Lung (tissue), 12 donors: ENCODE measurements around the gene FAM81A. TPM values are rescaled to one million over a fixed set of nuclear protein-coding genes. Genes with fewer than 3 reads are reported as not detected.

Experiments used
- ATAC-seq: fragments of 200-7000 bp; cut with Tn5 transposase; one replicate; pipeline ENCODE4 v1.9.1; 2020; ENCODE audit warnings: moderate number of reproducible peaks; ENCODE audit not compliant: insufficient read depth, low FRiP score
- DNase-seq, 3 donors: peaks; one replicate each; pipeline ENCODE4 v3.0.0-alpha.2; 2013 to 2017
- H3K27ac ChIP-seq, 2 donors: one replicate each; pipeline ENCODE4 v1.5.1; 2013; ENCODE audit warnings: mild to moderate bottlenecking in 2 of 2, moderate library complexity in 2 of 2, control low read depth in 1 of 2, inconsistent platforms in 1 of 2, low read depth in 1 of 2, low read length in 1 of 2
- H3K27me3 ChIP-seq, 3 donors: one replicate each; pipeline ENCODE4 v1.5.1; 2013; ENCODE audit warnings: low read length in 2 of 3; ENCODE audit not compliant: control insufficient read depth in 3 of 3, insufficient read depth in 3 of 3
- H3K36me3 ChIP-seq, 4 donors: one replicate each; pipeline ENCODE4 v1.5.1; 2013; ENCODE audit warnings: low read length in 4 of 4, mild to moderate bottlenecking in 1 of 4, moderate library complexity in 1 of 4; ENCODE audit not compliant: control insufficient read depth in 4 of 4, insufficient read depth in 4 of 4
- H3K4me1 ChIP-seq, 5 donors: one replicate each; pipeline ENCODE4 v1.5.1; 2013; ENCODE audit warnings: low read length in 5 of 5, mild to moderate bottlenecking in 2 of 5, moderate library complexity in 1 of 5; ENCODE audit not compliant: control insufficient read depth in 5 of 5, insufficient read depth in 5 of 5
- H3K4me3 ChIP-seq: one replicate; pipeline ENCODE4 v1.5.1; 2013; ENCODE audit warnings: mild to moderate bottlenecking, control low read depth, moderate library complexity
- H3K9ac ChIP-seq, 2 donors: one replicate each; pipeline ENCODE4 v1.5.1; 2013; ENCODE audit warnings: low read length in 2 of 2, control low read depth in 1 of 2; ENCODE audit not compliant: insufficient read depth in 1 of 2
- H3K9me3 ChIP-seq, 4 donors: one replicate each; pipeline ENCODE4 v1.5.1; 2013; ENCODE audit warnings: low read length in 3 of 4, mild to moderate bottlenecking in 1 of 4, moderate library complexity in 1 of 4; ENCODE audit not compliant: control insufficient read depth in 4 of 4, insufficient read depth in 3 of 4
- WGBS, 2 donors: extraction: QIAGEN DNeasy Blood & Tissue Kit; methylation state at CpG; one replicate each; pipeline ENCODE4 v1.1.7; 2013; 5-methylcytosine and 5-hydroxymethylcytosine counted together
- polyA plus RNA-seq, 2 donors: library from polyadenylated mRNA; stranded (reverse); fragments of 200-250 nt; gene quantifications; one replicate each; pipeline ENCODE4 v1.2.1, GENCODE V29; 2013
- total RNA-seq, 2 donors: library from RNA; depleted of rRNA in 1 of 2; stranded (reverse); fragments of >200 nt in 1 of 2; gene quantifications; one replicate each; pipeline ENCODE4 v1.2.1, GENCODE V29; 2014 to 2021
- TF ChIP-seq, protein P1 (sequence below): IDR thresholded peaks from 2 replicates; pipeline ENCODE4 v1.5.1; 2012; ENCODE audit warnings: mild to moderate bottlenecking; ENCODE audit errors: control extremely low read depth, extremely low read depth
- donor health status: control.
- donor health status: control.
- donor health status: Bipolar disorder and iron deficiency.
- donor health status: healthy.
- donor health status: DM: yes; HTN: yes; CAD: no.

Gene FAM81A
- total and polyA plus RNA-seq, 4 donors, result 0.67 to 2.9 (median 1.7) TPM

- H3K9ac ChIP-seq, result no peak overlapping the region
- DNase-seq, result peak in 2 of 3 donors; percentile 31 to 45
- no peaks in the 10 kb centered on the region for H3K9me3 ChIP-seq
- no peaks in the 10 kb centered on the region for H3K36me3 ChIP-seq
- peak; percentile 59 for ATAC-seq
- H3K27me3 ChIP-seq, result no peaks in the 10 kb centered on the region
- TF ChIP-seq, protein P1, sequence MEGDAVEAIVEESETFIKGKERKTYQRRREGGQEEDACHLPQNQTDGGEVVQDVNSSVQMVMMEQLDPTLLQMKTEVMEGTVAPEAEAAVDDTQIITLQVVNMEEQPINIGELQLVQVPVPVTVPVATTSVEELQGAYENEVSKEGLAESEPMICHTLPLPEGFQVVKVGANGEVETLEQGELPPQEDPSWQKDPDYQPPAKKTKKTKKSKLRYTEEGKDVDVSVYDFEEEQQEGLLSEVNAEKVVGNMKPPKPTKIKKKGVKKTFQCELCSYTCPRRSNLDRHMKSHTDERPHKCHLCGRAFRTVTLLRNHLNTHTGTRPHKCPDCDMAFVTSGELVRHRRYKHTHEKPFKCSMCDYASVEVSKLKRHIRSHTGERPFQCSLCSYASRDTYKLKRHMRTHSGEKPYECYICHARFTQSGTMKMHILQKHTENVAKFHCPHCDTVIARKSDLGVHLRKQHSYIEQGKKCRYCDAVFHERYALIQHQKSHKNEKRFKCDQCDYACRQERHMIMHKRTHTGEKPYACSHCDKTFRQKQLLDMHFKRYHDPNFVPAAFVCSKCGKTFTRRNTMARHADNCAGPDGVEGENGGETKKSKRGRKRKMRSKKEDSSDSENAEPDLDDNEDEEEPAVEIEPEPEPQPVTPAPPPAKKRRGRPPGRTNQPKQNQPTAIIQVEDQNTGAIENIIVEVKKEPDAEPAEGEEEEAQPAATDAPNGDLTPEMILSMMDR, result peak; percentile 51
- H3K4me3 ChIP-seq, result no peak overlapping the region
- peaks cover 0 to 2% (median 0%) of the 10 kb centered on the region in 5 donors for H3K4me1 ChIP-seq
- WGBS, 2 donors, result 16% methylated on average over 8 of the region's 8 CpGs
- H3K27ac ChIP-seq, result no peak overlapping the region
These were observed 94.9 kb downstream of the FAM81A start for GRCh38 chr15:59532770-59533379.

DNA sequence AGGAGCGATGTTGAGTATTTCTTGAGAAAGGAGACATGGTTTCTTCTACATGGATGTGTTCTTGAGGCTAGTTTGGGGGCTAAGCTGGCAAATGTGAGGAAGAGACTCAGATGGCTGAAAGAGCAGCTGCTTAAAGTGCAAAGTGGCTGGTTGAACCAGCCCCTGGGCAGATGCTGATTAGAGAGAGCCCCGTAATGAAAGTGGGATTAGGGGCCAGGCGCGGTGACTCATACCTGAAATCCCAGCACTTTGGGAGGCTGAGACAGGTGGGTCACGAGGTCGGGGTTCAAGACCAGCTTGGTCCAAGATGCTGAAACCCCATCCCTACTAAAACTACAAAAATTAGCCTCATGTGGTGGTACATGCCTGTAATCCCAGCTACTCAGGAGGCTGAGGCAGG, 98.6 kb downstream of the FAM81A start:
- Histone ChIP-seq H3K27ac (no peak overlapping the region), H3K36me3 (no peaks in the 10 kb centered on the region), H3K4me3 (no peak overlapping the region), H3K9me3 (no peaks in the 10 kb centered on the region), H3K9ac (no peak overlapping the region), H3K27me3 (no peaks in the 10 kb centered on the region), H3K4me1 (no peaks in the 10 kb centered on the region)
- ATAC-seq (no peak), DNase-seq (no peak)
- TF ChIP-seq, protein P1, result no peak
- 89 to 94% methylated on average over 6 of the region's 6 CpGs for WGBS, 2 donors

DNA sequence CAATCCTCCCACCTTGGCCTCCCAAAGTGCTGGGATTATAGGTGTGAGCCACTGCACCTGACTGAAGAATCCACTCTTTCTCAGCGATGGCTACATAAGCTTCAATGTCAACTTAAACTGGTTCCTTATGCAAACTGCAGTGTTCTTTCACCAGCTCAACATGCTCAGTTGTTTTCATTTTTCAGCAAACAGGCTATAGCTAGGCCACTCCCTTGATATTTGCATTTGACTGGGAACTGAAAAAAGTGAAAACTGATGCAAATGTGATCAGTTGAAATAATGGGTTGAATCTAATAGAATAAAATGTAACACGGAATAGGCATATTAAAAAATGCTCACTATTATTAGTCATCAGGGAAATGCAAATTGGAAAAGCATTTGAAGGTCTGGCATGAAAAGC, 99.4 kb downstream of the FAM81A start:
- ATAC-seq, result no peak
- Histone ChIP-seq H3K4me1 (no peaks in the 10 kb centered on the region), H3K9me3 (no peaks in the 10 kb centered on the region), H3K9ac (no peak overlapping the region), H3K27ac (no peak overlapping the region), H3K27me3 (no peaks in the 10 kb centered on the region), H3K4me3 (no peak overlapping the region), H3K36me3 (no peaks in the 10 kb centered on the region)
- TF ChIP-seq, protein P1, result no peak
- DNase-seq, result no peak
- WGBS, 2 donors, result 74 to 89% methylated on average over 2 of the region's 2 CpGs

- Histone ChIP-seq H3K36me3 (no peaks in the 10 kb centered on the region), H3K27me3 (no peaks in the 10 kb centered on the region), H3K9ac (no peak overlapping the region), H3K4me3 (no peak overlapping the region), H3K4me1 (no peaks in the 10 kb centered on the region), H3K9me3 (no peaks in the 10 kb centered on the region), H3K27ac (no peak overlapping the region)
- TF ChIP-seq, protein P1, result no peak
- WGBS, 2 donors, result 88 to 100% methylated on average over 3 of the region's 3 CpGs
- no peak for DNase-seq
- no peak for ATAC-seq
These were observed 100.5 kb downstream of the FAM81A start for GRCh38 chr15:59538494-59538893.
